BE2C (cell line): Measurements from ENCODE around the gene ARRB1.

Experiments used
- DNase-seq: peaks from one replicate; pipeline ENCODE4 v3.0.0-alpha.2; 2020
- H3K27me3 ChIP-seq: fragments of 250-450 bp; sonication (Bioruptor Pico); 2 replicates; pipeline ENCODE4 v1.5.1; 2020; ENCODE audit warnings: mild to moderate bottlenecking
- H3K36me3 ChIP-seq: fragments of 250-450 bp; sonication (Bioruptor Pico); 2 replicates; pipeline ENCODE4 v1.5.1; 2020; ENCODE audit warnings: mild to moderate bottlenecking
- H3K4me1 ChIP-seq: fragments of 250-450 bp; sonication (Bioruptor Pico); 2 replicates; pipeline ENCODE4 v1.5.1; 2020
- H3K4me3 ChIP-seq: 2 replicates; pipeline ENCODE4 v1.5.1; 2011; ENCODE audit warnings: low read depth, low read length
- H3K9me3 ChIP-seq: fragments of 250-450 bp; sonication (Bioruptor Pico); 2 replicates; pipeline ENCODE4 v1.5.1; 2020
- TF ChIP-seq, protein P1 (sequence below): IDR thresholded peaks from 2 replicates; pipeline ENCODE4 v1.5.1; 2012; ENCODE audit warnings: mild to moderate bottlenecking, low read depth, low read length

The ARRB1 gene

DNA sequence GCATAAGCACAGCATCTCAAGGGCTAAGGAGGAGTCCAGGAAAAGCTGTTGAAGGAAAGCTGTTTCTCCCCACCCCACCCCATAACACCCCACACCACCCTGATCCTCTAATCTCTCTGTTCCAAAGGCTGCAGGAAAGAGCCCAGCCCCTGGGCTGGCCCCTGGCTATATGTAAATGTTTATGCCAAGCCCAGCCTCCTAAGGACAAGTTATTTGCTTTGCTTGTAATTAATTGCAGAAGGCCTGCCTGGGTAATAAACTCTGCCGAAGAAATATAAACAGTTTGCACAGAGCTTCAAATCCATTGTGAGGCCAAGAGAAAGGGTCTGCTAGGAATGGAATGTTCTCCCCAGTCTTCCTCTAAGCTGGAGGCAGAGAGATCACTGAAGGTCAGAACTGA is 21.2 kb downstream of the ARRB1 start:
- H3K4me1 ChIP-seq = peaks cover 34% of the 10 kb centered on the region
- no peaks in the 10 kb centered on the region for H3K9me3 ChIP-seq
- DNase-seq = no peak
- H3K27me3 ChIP-seq = no peaks in the 10 kb centered on the region
- H3K36me3 ChIP-seq = 0 out of 2 replicates have a peak, but pooled peaks cover 3% of the 10 kb centered on the region
- no peak overlapping the region for H3K4me3 ChIP-seq
- TF ChIP-seq, protein P1, sequence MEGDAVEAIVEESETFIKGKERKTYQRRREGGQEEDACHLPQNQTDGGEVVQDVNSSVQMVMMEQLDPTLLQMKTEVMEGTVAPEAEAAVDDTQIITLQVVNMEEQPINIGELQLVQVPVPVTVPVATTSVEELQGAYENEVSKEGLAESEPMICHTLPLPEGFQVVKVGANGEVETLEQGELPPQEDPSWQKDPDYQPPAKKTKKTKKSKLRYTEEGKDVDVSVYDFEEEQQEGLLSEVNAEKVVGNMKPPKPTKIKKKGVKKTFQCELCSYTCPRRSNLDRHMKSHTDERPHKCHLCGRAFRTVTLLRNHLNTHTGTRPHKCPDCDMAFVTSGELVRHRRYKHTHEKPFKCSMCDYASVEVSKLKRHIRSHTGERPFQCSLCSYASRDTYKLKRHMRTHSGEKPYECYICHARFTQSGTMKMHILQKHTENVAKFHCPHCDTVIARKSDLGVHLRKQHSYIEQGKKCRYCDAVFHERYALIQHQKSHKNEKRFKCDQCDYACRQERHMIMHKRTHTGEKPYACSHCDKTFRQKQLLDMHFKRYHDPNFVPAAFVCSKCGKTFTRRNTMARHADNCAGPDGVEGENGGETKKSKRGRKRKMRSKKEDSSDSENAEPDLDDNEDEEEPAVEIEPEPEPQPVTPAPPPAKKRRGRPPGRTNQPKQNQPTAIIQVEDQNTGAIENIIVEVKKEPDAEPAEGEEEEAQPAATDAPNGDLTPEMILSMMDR = no peak

DNA sequence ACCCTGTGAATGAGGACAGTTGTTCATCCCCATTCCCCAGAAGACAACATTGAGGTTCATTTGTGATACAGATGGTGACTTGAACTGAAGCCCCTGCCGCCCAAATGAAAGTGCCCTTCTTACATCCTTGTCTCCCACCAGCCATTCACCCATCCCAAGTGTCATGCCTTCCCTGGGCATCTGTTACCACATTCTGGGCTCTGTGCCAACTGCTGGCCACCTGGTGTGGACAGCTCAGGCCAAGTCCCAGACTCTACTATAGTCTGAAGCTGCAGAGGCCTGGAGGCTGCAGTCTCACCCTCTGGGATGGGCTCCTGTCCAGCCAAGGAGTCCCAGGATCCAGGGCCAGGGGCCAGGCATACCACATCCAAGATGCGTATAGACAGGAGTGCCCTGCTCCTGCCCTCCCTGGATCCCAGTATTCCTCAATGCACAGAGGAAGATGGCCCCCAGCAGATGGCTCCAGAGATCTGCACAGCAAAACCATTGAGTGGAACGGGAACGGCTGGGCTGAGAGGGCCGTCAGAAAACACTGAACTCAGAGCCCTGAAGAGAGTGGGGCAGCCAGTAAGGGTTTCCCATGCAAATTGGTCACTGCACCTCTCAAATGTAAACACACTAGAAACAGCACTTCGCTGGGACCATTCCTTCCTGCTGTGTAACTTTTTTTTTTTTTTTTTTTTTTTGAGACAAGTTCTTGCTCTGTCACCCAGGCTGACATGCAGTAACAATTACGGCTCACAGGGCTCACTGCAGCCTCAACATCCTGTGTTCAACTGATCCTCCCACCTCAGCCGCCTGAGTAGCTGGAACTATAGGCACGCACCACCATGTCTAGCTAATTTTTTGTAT is 22.8 kb downstream of the ARRB1 start:
- peaks cover 31% of the 10 kb centered on the region for H3K4me1 ChIP-seq
- H3K36me3 ChIP-seq = peaks cover 3% of the 10 kb centered on the region; the same call in 1 of the 2 replicates
- no peak overlapping the region for H3K4me3 ChIP-seq
- TF ChIP-seq, protein P1 = peak; percentile 88
- H3K27me3 ChIP-seq = no peaks in the 10 kb centered on the region
- DNase-seq = peak; percentile 89
- no peaks in the 10 kb centered on the region for H3K9me3 ChIP-seq

DNA sequence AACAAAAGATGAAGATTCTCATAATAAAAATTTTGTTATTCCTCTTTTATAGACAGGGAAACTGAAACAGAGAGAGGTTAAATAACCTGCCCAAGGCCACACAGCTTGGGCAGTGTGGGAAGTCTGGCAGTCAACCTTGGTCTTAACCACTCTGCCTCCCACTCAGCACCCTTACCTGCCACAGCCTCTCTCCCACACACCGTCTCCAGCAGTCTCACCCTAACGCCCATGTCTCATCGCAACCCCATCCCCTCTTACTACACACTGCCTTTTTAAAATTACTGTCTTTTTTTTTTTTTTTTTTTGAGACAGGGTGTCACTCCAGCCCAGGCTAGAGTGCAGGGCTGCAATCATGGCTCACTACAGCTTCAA is 25.0 kb downstream of the ARRB1 start:
- DNase-seq = no peak
- peaks cover 31% of the 10 kb centered on the region for H3K4me1 ChIP-seq
- TF ChIP-seq, protein P1 = no peak

DNA sequence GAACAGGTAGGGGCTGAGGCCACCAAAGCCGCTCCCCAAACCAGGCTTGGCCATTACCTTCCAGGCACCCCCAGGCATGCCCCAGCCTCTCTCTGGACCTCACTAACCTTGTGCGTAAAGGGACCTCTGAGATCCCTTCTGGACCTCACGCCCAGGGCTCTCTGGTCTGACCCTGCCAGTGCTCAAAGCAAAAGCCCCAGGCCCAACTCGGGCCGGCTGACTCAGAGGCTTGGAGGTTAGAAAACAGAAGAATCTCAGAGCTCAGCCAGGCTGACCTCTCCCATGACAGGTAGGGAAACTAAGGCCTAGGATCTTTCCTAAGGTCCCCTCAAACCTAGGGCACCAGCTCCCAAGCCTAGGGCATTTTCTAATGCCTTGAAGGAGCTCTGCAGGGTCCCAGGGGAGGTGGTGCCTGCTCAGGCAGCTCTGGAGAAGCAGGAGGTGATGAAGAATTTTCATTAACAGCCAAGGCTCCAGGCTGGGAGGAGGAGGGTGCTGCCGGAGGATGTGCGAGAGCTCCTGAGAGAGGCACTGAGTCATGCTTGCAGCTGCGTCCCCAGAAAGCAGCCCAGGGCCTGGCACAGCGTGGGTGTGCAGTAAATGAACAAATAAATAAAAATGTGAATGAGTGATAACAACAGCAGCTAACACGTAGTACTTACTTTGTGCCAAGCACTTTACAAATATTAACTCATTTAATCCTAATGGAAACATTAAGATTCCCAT is 25.6 kb downstream of the ARRB1 start:
- H3K4me1 ChIP-seq = peaks cover 29% of the 10 kb centered on the region
- no peaks in the 10 kb centered on the region for H3K9me3 ChIP-seq
- DNase-seq = peak; percentile 47
- H3K36me3 ChIP-seq = peaks cover 15% of the 10 kb centered on the region
- TF ChIP-seq, protein P1 = no peak
- no peaks in the 10 kb centered on the region for H3K27me3 ChIP-seq
- no peak overlapping the region for H3K4me3 ChIP-seq

More for the DNA sequence above, 25.0 kb downstream of the ARRB1 start:
- no peaks in the 10 kb centered on the region for H3K27me3 ChIP-seq
- peaks cover 15% of the 10 kb centered on the region for H3K36me3 ChIP-seq
- no peak overlapping the region for H3K4me3 ChIP-seq
- no peaks in the 10 kb centered on the region for H3K9me3 ChIP-seq

- Histone ChIP-seq H3K27me3 (no peaks in the 10 kb centered on the region), H3K4me3 (no peak overlapping the region), H3K36me3 (peaks cover 15% of the 10 kb centered on the region), H3K4me1 (peaks cover 30% of the 10 kb centered on the region), H3K9me3 (no peaks in the 10 kb centered on the region)
- no peak for DNase-seq
- TF ChIP-seq, protein P1 = no peak
Observed at GRCh38 chr11:75324740-75325139, 26.7 kb downstream of the ARRB1 start.

GRCh38 chr11:75324189-75324588 is 27.3 kb downstream of the ARRB1 start:
- Histone ChIP-seq H3K4me1 (peaks cover 26% of the 10 kb centered on the region), H3K27me3 (no peaks in the 10 kb centered on the region), H3K36me3 (peaks cover 15% of the 10 kb centered on the region), H3K4me3 (no peak overlapping the region), H3K9me3 (no peaks in the 10 kb centered on the region)
- TF ChIP-seq, protein P1 = no peak
- no peak for DNase-seq
